Neutrophil (primary cell): ENCODE data around the gene PLEKHA6.

Source experiments
- H3K27ac ChIP-seq: fragments of 200-600 bp; sonication (generic); 2 replicates; pipeline ENCODE4 v1.5.1; 2016; ENCODE audit warnings: mild to moderate bottlenecking, moderate library complexity
- H3K27me3 ChIP-seq: fragments of 200-600 bp; sonication (generic); 2 replicates; pipeline ENCODE4 v1.6.0; 2016; ENCODE audit warnings: mild to moderate bottlenecking
- H3K36me3 ChIP-seq: fragments of 200-600 bp; sonication (generic); 2 replicates; pipeline ENCODE4 v1.5.1; 2017
- H3K4me1 ChIP-seq, 2 experiments: fragments of 200-600 bp in 1 of 2; sonication (generic) in 1 of 2; 1 replicate in 1 of 2; 2 replicates in 1 of 2; pipeline versions ENCODE4 v1.5.1 to v1.6.1; 2013 to 2016; ENCODE audit warnings: low read depth in 1 of 2, low read length in 1 of 2, mild to moderate bottlenecking in 1 of 2, moderate library complexity in 1 of 2; ENCODE audit not compliant: control insufficient read depth in 1 of 2, insufficient read depth in 1 of 2
- H3K4me3 ChIP-seq, 2 experiments: fragments of 200-600 bp in 1 of 2; sonication (generic) in 1 of 2; 1 replicate in 1 of 2; 2 replicates in 1 of 2; pipeline ENCODE4 v1.5.1; 2013 to 2016; ENCODE audit warnings: low read depth in 1 of 2, low read length in 1 of 2, mild to moderate bottlenecking in 1 of 2, moderate library complexity in 1 of 2
- H3K9me3 ChIP-seq: fragments of 200-600 bp; sonication (generic); 2 replicates; pipeline ENCODE4 v1.5.1; 2016
- CTCF ChIP-seq: fragments of 200-600 bp; sonication (generic); IDR thresholded peaks from 2 replicates; pipeline ENCODE4 v1.5.1; 2016; ENCODE audit warnings: antibody characterized with exemption

PLEKHA6 gene

GRCh38 chr1:204348722-204349121 is 11.0 kb downstream of the PLEKHA6 start:
- Histone ChIP-seq H3K36me3 (no peaks in the 10 kb centered on the region), H3K27me3 (peaks cover 27% of the 10 kb centered on the region)
- TF ChIP-seq CTCF, result no peak

DNA sequence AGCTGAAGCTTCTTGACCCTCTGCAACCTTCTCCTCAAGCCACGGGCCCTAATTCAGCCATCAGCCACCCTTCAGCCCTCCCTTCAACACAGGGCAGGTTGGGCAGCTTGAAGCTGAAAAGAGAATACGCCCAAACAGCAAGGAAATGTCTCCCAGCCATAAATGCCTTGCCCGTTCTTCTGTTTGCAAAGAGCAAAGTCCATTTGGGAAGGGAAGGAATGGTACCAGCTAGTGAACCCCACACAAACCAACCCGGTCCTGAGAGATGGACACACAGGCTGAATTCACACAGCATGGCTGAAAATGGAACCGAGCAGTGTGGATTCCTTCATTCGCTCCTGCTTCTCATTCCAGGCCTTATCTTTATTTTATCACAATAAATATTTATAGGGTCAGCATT is 11.5 kb downstream of the PLEKHA6 start:
- H3K27me3 ChIP-seq, result peaks cover 27% of the 10 kb centered on the region
- no peaks in the 10 kb centered on the region for H3K9me3 ChIP-seq
- H3K4me3 ChIP-seq, result no peak overlapping the region
- H3K36me3 ChIP-seq, result no peaks in the 10 kb centered on the region
- TF ChIP-seq CTCF, result no peak
- H3K27ac ChIP-seq, result no peak overlapping the region
- H3K4me1 ChIP-seq, result no peaks in the 10 kb centered on the region

More at GRCh38 chr1:204348722-204349121, 11.0 kb downstream of the PLEKHA6 start:
- H3K27ac ChIP-seq, result no peak overlapping the region
- no peak overlapping the region for H3K4me3 ChIP-seq
- H3K9me3 ChIP-seq, result no peaks in the 10 kb centered on the region
- no peaks in the 10 kb centered on the region for H3K4me1 ChIP-seq

DNA sequence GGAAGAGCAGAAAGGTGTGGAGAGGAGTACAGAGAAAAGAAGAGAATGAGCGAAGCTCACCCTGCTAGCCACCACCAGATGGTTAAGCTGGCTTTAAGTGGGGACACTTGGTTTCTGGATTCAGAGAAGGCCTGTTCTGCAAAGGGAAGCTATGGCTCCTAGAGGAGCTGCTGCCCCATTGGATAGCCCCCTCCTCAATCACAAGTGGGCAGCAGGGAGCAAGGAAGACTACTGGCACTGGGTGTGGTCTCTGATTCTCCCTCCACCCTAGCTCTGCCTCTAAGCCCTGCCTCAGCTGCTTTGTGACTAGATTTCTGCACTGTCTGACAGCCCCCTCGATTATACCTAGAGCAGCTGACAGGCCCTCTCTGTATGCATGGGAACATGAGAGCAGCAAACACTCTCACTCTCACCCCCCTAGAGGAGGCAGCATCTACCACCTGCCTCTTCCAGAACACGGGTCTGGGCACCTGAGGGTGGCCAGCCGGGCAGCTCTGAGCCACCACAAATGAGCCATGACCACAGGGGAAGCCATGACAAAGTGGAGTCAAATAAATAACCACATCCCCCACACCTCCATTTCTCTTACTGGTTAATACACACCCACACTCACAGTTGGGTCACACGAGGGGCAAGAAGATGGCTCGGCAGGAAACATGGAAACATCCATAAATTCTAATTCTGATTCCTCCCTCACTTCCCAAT is 13.6 kb downstream of the PLEKHA6 start:
- no peak overlapping the region for H3K4me3 ChIP-seq
- no peaks in the 10 kb centered on the region for H3K4me1 ChIP-seq
- H3K36me3 ChIP-seq, result no peaks in the 10 kb centered on the region
- no peak overlapping the region for H3K27ac ChIP-seq
- H3K27me3 ChIP-seq, result peaks cover 22% of the 10 kb centered on the region
- no peaks in the 10 kb centered on the region for H3K9me3 ChIP-seq
- no peak for TF ChIP-seq CTCF

GRCh38 chr1:204345438-204345841 is 14.3 kb downstream of the PLEKHA6 start:
- no peaks in the 10 kb centered on the region for H3K9me3 ChIP-seq
- H3K4me1 ChIP-seq, result no peaks in the 10 kb centered on the region
- H3K4me3 ChIP-seq, result no peak overlapping the region
- H3K36me3 ChIP-seq, result no peaks in the 10 kb centered on the region
- no peak overlapping the region for H3K27ac ChIP-seq
- peaks cover 15% of the 10 kb centered on the region for H3K27me3 ChIP-seq
- TF ChIP-seq CTCF, result no peak

DNA sequence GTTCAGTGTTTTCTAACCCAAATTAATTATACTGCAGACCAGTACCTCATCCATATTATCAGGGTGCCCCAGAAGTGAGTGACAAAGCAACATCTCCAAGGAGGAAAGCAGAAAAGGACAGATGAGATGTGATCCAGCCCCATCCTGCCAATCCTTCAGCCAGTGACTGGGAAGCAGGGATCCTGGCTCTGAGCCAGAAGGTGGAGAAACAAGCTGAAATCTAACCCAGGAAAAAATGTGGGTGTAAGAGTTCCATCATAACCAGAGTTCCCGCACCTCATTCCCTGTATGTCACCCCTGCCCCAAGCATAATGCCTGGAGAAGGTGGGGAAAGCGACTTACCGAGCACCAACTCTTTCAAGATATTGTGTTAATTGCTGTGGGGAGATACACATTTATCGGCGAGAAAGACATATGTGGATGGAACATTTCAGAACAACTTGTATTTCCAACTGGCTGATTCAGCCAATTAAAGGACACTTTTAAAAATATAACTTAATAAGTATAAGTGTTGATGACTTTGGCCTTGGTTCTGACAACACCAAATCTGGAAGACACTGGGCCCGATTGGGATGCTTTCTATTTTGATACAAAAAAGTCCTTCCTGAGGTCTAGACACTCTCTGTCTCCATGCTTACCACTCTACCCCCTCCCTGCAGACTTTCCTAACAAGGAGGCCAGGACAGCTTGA is 14.9 kb downstream of the PLEKHA6 start:
- Histone ChIP-seq H3K4me3 (no peak overlapping the region), H3K27me3 (peaks cover 9% of the 10 kb centered on the region), H3K4me1 (no peaks in the 10 kb centered on the region), H3K27ac (no peak overlapping the region), H3K9me3 (no peaks in the 10 kb centered on the region), H3K36me3 (no peaks in the 10 kb centered on the region)
- TF ChIP-seq CTCF, result no peak
